Fibroblast of lung (primary cell): ENCODE measurements around the gene OXT.

Experiments used
- EZH2 ChIP-seq: IDR thresholded peaks from 2 replicates; pipeline ENCODE4 v1.5.1; 2012; ENCODE audit warnings: low read length, control low read depth, mild to moderate bottlenecking; ENCODE audit errors: missing control alignments
- TF ChIP-seq, protein P1 (sequence below), 2 donors: IDR thresholded peaks in 1 of 2; conservative IDR thresholded peaks in 1 of 2; 1 replicate in 1 of 2; 2 replicates in 1 of 2; pipeline ENCODE4 v1.5.1; 2011 to 2012; ENCODE audit warnings: low read length in 2 of 2, control low read depth in 1 of 2, inconsistent platforms in 1 of 2, low read depth in 1 of 2, mild to moderate bottlenecking in 1 of 2

- TF ChIP-seq, protein P1, sequence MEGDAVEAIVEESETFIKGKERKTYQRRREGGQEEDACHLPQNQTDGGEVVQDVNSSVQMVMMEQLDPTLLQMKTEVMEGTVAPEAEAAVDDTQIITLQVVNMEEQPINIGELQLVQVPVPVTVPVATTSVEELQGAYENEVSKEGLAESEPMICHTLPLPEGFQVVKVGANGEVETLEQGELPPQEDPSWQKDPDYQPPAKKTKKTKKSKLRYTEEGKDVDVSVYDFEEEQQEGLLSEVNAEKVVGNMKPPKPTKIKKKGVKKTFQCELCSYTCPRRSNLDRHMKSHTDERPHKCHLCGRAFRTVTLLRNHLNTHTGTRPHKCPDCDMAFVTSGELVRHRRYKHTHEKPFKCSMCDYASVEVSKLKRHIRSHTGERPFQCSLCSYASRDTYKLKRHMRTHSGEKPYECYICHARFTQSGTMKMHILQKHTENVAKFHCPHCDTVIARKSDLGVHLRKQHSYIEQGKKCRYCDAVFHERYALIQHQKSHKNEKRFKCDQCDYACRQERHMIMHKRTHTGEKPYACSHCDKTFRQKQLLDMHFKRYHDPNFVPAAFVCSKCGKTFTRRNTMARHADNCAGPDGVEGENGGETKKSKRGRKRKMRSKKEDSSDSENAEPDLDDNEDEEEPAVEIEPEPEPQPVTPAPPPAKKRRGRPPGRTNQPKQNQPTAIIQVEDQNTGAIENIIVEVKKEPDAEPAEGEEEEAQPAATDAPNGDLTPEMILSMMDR (conservative IDR thresholded peaks at IDR 0.05 in 1 of 2, IDR thresholded peaks at IDR 0.05 in 1 of 2; ENCODE audit: low read depth in 1 of 2, low read length in 2 of 2) = no peak
- TF ChIP-seq EZH2 = no peak
Measured at GRCh38 chr20:3100480-3100879, 29.1 kb downstream of the OXT start.
